ENCODE measurements around the gene BRSK2.

GRCh38 chr11:1481483-1481825 lies 91.7 kb downstream of the BRSK2 start:
- no peak for TF ChIP-seq CTCF (IDR thresholded peaks at IDR 0.05 in 4 of 5, conservative IDR thresholded peaks at IDR 0.05 in 1 of 5)
- TF ChIP-seq POLR2A (IDR thresholded peaks at IDR 0.05): no peak
